Gastroesophageal sphincter (tissue), 3 donors: ENCODE measurements around the gene PLXNA2.

Experiments used
- EP300 ChIP-seq: sonication (generic); formaldehyde crosslinking; IDR thresholded peaks from one replicate; pipeline ENCODE4 v1.6.1; 2017; ENCODE audit warnings: antibody characterized with exemption, mild to moderate bottlenecking
- POLR2AphosphoS5 ChIP-seq: sonication (generic); formaldehyde crosslinking; IDR thresholded peaks from one replicate; pipeline ENCODE4 v1.6.1; 2017; ENCODE audit warnings: antibody characterized with exemption
- TF ChIP-seq, protein P1 (sequence below), 4 experiments: fragments of 200-600 bp in 2 of 4; fragments of 450-650 bp in 2 of 4; sonication (generic) in 1 of 4; IDR thresholded peaks; one replicate each; pipeline ENCODE4 v1.5.1; 2017 to 2019; ENCODE audit warnings: antibody characterized with exemption in 4 of 4, mild to moderate bottlenecking in 2 of 4, moderate library complexity in 2 of 4

DNA sequence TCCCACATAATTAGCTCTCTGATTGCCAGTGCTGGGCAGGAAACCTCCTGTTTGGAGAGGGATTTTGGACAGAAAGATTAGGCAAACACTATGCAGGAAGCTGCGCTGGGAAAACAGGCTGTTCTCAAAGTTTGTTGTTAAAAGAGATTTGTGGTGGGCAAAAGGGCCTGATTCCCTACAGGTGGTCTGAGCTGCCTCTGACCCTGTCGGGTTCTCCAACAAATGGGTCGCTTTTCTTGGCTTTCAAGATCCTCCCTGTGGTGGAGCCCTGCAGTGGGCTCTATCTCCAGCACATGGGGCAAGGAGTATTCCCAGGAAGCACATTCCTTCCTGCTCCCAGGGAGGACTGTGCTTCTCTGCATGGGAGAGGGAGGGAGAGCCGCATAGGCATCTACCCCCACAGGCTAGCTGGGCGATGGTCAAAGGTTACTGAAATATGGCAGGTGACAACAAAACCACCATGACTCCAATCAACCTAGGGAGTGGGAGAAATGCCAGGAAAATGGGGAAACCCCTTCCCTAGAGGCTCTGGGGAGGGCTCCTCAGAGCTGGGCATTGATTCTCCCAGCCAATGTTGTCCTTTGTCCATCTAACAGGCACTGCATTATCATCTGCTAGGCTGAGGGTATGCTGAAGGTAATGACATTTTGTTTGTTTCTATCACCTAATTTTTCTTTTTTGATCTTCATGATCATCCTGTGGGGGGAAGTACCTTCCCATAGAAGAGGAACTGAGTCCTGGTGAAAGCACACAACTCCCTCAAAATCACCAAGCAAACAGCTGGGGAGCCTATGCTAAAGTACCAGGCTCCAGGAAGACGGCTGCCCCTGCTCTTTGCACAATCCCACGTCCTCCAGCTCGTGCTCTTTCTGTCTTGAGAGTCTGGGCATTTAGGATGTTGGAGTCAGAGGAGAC lies 85.3 kb downstream of the PLXNA2 start:
- TF ChIP-seq, protein P1, sequence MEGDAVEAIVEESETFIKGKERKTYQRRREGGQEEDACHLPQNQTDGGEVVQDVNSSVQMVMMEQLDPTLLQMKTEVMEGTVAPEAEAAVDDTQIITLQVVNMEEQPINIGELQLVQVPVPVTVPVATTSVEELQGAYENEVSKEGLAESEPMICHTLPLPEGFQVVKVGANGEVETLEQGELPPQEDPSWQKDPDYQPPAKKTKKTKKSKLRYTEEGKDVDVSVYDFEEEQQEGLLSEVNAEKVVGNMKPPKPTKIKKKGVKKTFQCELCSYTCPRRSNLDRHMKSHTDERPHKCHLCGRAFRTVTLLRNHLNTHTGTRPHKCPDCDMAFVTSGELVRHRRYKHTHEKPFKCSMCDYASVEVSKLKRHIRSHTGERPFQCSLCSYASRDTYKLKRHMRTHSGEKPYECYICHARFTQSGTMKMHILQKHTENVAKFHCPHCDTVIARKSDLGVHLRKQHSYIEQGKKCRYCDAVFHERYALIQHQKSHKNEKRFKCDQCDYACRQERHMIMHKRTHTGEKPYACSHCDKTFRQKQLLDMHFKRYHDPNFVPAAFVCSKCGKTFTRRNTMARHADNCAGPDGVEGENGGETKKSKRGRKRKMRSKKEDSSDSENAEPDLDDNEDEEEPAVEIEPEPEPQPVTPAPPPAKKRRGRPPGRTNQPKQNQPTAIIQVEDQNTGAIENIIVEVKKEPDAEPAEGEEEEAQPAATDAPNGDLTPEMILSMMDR (IDR thresholded peaks at IDR 0.05), result no peak
- TF ChIP-seq POLR2AphosphoS5 (no peak), EP300 (no peak)
